Renal pelvis (tissue), 12 donors: Measurements from ENCODE around the gene HOXA10. TPM values are rescaled to one million over a fixed set of nuclear protein-coding genes. Genes with fewer than 3 reads are reported as not detected.

Experiments
- DNase-seq: peaks from one replicate; pipeline ENCODE4 v3.0.0-alpha.2; 2013
- long read RNA-seq, 16 experiments: transcript quantifications; one replicate each; lab custom pipeline, GENCODE V29; 2026
- polyA plus RNA-seq, 3 donors: library from polyadenylated mRNA; unstranded; fragments of 120-200 nt; gene quantifications; one replicate each; pipeline ENCODE4 v1.2.1, GENCODE V29; 2013; ENCODE audit not compliant: insufficient read length in 3 of 3

HOXA10 gene
- 100 to 1,000 TPM; 137 to 148 (median 148) TPM for polyA plus RNA-seq
- long read RNA-seq, donor 1, transcript HOXA10-201 (2 exons, 2,541 nt) = minor isoform, 17 of 65 reads
- long read RNA-seq, donor 1, transcript HOXA10-202 (2 exons, 1,570 nt) = major isoform, 45 of 65 reads
- long read RNA-seq, donor 1, partial matches to known transcripts = 0 of 65 reads
- long read RNA-seq, donor 1, other reads (novel, unspliced or antisense) = 0 of 65 reads
- long read RNA-seq, donor 2, transcript HOXA10-201 (2 exons, 2,541 nt) = minor isoform, 29 of 92 reads
- long read RNA-seq, donor 2, transcript HOXA10-202 (2 exons, 1,570 nt) = major isoform, 55 of 92 reads
- long read RNA-seq, donor 2, transcript HOXA10-203 (2 exons, 723 nt) = minor isoform, 7 of 92 reads
- long read RNA-seq, donor 2, partial matches to known transcripts = 0 of 92 reads
- long read RNA-seq, donor 2, other reads (novel, unspliced or antisense) = 0 of 92 reads
- long read RNA-seq, donor 3, transcript HOXA10-203 (2 exons, 723 nt) = minor isoform, 14 of 72 reads
- long read RNA-seq, donor 3, transcript HOXA10-201 (2 exons, 2,541 nt) = minor isoform, 18 of 72 reads
- long read RNA-seq, donor 3, transcript HOXA10-202 (2 exons, 1,570 nt) = major isoform, 38 of 72 reads
- long read RNA-seq, donor 3, partial matches to known transcripts = 0 of 72 reads
- long read RNA-seq, donor 3, other reads (novel, unspliced or antisense) = 0 of 72 reads
- long read RNA-seq, donor 4, transcript HOXA10-202 (2 exons, 1,570 nt) = major isoform, 52 of 73 reads
- long read RNA-seq, donor 4, transcript HOXA10-201 (2 exons, 2,541 nt) = minor isoform, 14 of 73 reads
- long read RNA-seq, donor 4, transcript HOXA10-203 (2 exons, 723 nt) = minor isoform, 7 of 73 reads
- long read RNA-seq, donor 4, partial matches to known transcripts = 0 of 73 reads
- long read RNA-seq, donor 4, other reads (novel, unspliced or antisense) = 0 of 73 reads
- long read RNA-seq, donor 5, transcript HOXA10-201 (2 exons, 2,541 nt) = minor isoform, 8 of 40 reads
- long read RNA-seq, donor 5, transcript HOXA10-202 (2 exons, 1,570 nt) = major isoform, 29 of 40 reads
- long read RNA-seq, donor 5, partial matches to known transcripts = 0 of 40 reads
- long read RNA-seq, donor 5, other reads (novel, unspliced or antisense) = 0 of 40 reads
- long read RNA-seq, donor 6, transcript HOXA10-202 (2 exons, 1,570 nt) = major isoform, 32 of 53 reads
- long read RNA-seq, donor 6, transcript HOXA10-201 (2 exons, 2,541 nt) = minor isoform, 12 of 53 reads
- long read RNA-seq, donor 6, partial matches to known transcripts = 5 of 53 reads
- long read RNA-seq, donor 6, other reads (novel, unspliced or antisense) = 0 of 53 reads
- long read RNA-seq, donor 7, transcript HOXA10-203 (2 exons, 723 nt) = minor isoform, 7 of 84 reads
- long read RNA-seq, donor 7, transcript HOXA10-202 (2 exons, 1,570 nt) = major isoform, 55 of 84 reads
- long read RNA-seq, donor 7, transcript HOXA10-201 (2 exons, 2,541 nt) = minor isoform, 21 of 84 reads
- long read RNA-seq, donor 7, partial matches to known transcripts = 0 of 84 reads
- long read RNA-seq, donor 7, other reads (novel, unspliced or antisense) = 0 of 84 reads
- long read RNA-seq, donor 8, transcript HOXA10-202 (2 exons, 1,570 nt) = major isoform, 15 of 51 reads
- long read RNA-seq, donor 8, transcript HOXA10-203 (2 exons, 723 nt) = minor isoform, 6 of 51 reads
- long read RNA-seq, donor 8, partial matches to known transcripts = 24 of 51 reads
- long read RNA-seq, donor 8, other reads (novel, unspliced or antisense) = 0 of 51 reads
- long read RNA-seq, donor 9, transcript HOXA10-203 (2 exons, 723 nt) = minor isoform, 8 of 89 reads
- long read RNA-seq, donor 9, transcript HOXA10-201 (2 exons, 2,541 nt) = minor isoform, 17 of 89 reads
- long read RNA-seq, donor 9, transcript HOXA10-202 (2 exons, 1,570 nt) = major isoform, 56 of 89 reads
- long read RNA-seq, donor 9, partial matches to known transcripts = 7 of 89 reads
- long read RNA-seq, donor 9, other reads (novel, unspliced or antisense) = 0 of 89 reads
- long read RNA-seq, donor 10, transcript HOXA10-201 (2 exons, 2,541 nt) = minor isoform, 12 of 48 reads
- long read RNA-seq, donor 10, transcript HOXA10-202 (2 exons, 1,570 nt) = major isoform, 32 of 48 reads
- long read RNA-seq, donor 10, partial matches to known transcripts = 0 of 48 reads
- long read RNA-seq, donor 10, other reads (novel, unspliced or antisense) = 0 of 48 reads
- long read RNA-seq, donor 11, transcript HOXA10-201 (2 exons, 2,541 nt) = minor isoform, 17 of 63 reads
- long read RNA-seq, donor 11, transcript HOXA10-202 (2 exons, 1,570 nt) = major isoform, 40 of 63 reads
- long read RNA-seq, donor 11, partial matches to known transcripts = 0 of 63 reads
- long read RNA-seq, donor 11, other reads (novel, unspliced or antisense) = 0 of 63 reads
- long read RNA-seq, donor 12, transcript HOXA10-202 (2 exons, 1,570 nt) = major isoform, 61 of 308 reads
- long read RNA-seq, donor 12, transcript HOXA10-203 (2 exons, 723 nt) = minor isoform, 7 of 308 reads
- long read RNA-seq, donor 12, transcript HOXA10-201 (2 exons, 2,541 nt) = minor isoform, 17 of 308 reads
- long read RNA-seq, donor 12, partial matches to known transcripts = 223 of 308 reads
- long read RNA-seq, donor 12, other reads (novel, unspliced or antisense) = 0 of 308 reads
- long read RNA-seq, donor 13, transcript HOXA10-202 (2 exons, 1,570 nt) = major isoform, 27 of 37 reads
- long read RNA-seq, donor 13, transcript HOXA10-201 (2 exons, 2,541 nt) = minor isoform, 7 of 37 reads
- long read RNA-seq, donor 13, partial matches to known transcripts = 0 of 37 reads
- long read RNA-seq, donor 13, other reads (novel, unspliced or antisense) = 0 of 37 reads
- long read RNA-seq, donor 14, transcript HOXA10-201 (2 exons, 2,541 nt) = minor isoform, 26 of 127 reads
- long read RNA-seq, donor 14, transcript HOXA10-203 (2 exons, 723 nt) = minor isoform, 12 of 127 reads
- long read RNA-seq, donor 14, transcript HOXA10-202 (2 exons, 1,570 nt) = major isoform, 86 of 127 reads
- long read RNA-seq, donor 14, partial matches to known transcripts = 0 of 127 reads
- long read RNA-seq, donor 14, other reads (novel, unspliced or antisense) = 0 of 127 reads
- long read RNA-seq, donor 15, transcript HOXA10-201 (2 exons, 2,541 nt) = minor isoform, 8 of 55 reads
- long read RNA-seq, donor 15, transcript HOXA10-203 (2 exons, 723 nt) = minor isoform, 8 of 55 reads
- long read RNA-seq, donor 15, transcript HOXA10-202 (2 exons, 1,570 nt) = major isoform, 39 of 55 reads
- long read RNA-seq, donor 15, partial matches to known transcripts = 0 of 55 reads
- long read RNA-seq, donor 15, other reads (novel, unspliced or antisense) = 0 of 55 reads
- long read RNA-seq, donor 16, transcript HOXA10-203 (2 exons, 723 nt) = minor isoform, 6 of 64 reads
- long read RNA-seq, donor 16, transcript HOXA10-201 (2 exons, 2,541 nt) = minor isoform, 17 of 64 reads
- long read RNA-seq, donor 16, transcript HOXA10-202 (2 exons, 1,570 nt) = major isoform, 41 of 64 reads
- long read RNA-seq, donor 16, partial matches to known transcripts = 0 of 64 reads
- long read RNA-seq, donor 16, other reads (novel, unspliced or antisense) = 0 of 64 reads

DNA sequence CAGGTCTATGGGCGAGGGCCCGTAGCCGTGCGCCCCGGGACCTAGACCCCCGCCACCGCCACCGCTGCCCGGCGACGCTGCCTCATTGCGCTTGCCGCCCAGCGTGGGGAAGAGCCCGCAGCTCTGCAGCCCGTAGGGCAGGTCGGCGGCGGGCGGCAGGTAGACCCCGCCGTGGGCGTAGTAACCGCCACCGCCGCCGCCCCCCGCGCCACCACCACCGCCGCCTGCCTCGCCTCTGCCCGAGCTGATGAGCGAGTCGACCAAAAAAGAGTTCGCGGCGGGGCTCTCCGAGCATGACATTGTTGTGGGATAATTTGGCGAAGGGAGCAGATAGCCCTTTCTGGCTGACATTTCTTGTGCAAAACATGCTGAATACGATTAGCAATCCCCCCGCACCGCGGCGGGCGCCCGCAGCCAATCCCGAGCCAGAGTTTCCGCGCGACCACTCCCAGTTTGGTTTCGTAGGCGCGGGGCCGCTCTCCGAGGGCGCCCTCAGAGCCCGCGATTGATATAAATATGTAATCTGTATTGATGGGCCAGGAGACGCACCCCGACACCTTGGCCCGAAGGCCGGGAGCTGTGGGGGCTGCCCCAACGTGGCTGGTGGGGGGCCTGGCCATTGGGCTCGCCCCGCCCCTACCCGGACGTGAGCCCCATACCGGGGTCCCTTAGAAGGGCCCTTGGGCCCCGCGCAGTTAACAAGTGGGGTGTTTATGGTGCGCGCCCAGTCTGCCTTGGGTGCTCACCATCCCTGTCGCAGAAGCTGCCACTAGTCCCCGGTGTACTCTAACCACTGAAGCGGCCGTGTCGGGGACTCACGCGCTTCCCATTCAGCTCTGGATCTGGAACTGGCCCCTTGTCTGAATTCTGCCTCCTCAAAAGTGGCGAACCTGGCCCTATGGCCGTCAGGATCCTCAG, at the start of gene HOXA10:
Gene HOXA10, minus strand, starts transcription at position 365 of the 918 bp plus-strand sequence. Its CDS starts 14 bp downstream, at position 351.
- peak; percentile 83 for DNase-seq

DNA sequence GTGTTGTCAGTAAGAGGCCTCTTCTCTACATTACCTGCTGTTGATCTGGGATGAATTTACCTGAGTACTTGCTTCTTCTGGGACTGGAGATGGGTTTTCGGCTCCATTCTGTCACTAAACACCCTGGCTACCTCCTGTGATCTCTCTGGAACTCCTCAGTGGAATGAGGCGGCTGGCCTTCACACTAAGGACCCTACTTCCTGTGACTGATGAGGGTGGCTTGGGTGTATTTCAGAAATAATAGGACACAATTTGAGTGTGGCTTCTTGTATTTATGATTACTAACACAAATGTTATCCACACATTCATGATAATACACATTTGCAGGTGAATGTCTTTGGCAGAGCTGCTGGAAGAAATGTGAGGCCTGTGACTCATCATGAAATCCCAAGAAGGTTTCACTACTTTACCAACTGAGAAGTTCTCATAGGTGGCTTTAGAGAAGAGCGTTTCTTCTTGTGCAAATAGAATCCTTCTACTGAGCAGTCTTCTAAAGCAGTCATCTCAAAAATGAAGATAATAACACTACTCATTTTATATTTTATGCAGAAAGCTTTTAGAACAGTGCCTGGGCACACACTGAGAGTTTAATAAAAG, 47.2 kb upstream of the HOXA10 start:
- DNase-seq = no peak

DNA sequence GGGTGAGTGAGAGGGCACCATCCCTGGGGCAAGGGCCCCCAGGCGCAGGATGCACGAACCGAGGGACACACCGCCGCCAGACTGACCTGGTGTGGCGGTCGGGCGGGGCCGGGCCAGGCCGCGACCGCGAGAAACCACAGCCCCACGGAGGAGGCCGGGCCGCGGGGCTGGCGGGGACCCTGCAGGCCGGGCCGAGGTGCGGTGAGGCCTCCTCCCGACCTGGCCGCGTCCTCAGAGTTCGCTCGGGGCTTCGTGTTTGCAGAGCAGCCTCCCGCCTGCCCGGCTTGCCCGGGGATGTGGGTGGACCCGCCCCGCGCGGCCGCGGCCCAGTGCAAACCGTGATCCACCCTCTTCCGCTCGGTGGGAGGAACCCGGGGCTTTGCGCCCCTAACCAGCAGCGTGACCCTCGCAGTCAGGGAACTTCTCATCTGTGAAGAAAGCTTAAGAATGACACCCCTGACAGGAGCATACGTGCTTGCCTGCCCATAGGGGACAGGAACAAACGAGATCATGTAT, 46.4 kb upstream of the HOXA10 start:
- DNase-seq = no peak

DNA sequence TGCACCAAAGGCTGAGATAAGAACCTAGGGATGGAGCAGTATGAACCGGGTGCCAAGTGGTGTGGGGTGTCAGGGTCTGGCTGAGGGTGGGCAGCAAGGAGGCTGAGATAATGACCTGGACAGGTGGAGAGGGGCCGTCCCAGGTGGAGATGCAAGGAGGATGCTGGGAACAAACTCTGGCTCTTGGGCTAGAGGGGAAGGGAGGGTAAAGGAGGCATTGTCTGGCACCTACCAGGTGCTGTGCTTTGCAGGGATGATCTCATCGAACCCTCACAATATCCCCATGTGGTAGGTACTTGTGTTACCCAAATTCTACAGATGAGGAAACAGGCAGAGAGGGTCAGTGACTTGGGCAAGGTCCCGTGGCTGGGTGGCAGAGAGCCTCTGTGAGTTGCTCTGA, 45.7 kb upstream of the HOXA10 start:
- no peak for DNase-seq

DNA sequence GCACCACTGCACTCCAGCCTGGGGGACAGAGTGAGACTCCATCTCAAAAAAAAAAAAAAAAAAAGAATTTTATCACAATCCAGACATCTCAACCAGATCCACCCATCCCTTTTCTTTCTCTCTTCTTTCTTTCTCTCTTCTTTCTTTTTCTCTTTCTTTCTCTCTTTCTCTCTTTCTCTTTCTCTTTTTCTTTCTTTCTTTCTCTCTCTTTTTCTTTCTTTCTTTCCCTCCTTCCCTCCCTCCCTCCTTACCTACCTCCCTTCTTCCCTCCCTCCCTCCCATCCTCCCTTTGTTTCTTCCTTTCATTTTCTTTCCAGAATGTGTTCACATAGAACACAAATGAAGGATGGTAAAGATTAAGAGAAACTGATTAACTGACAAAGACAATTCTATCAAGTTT, 43.8 kb upstream of the HOXA10 start:
- DNase-seq = no peak

DNA sequence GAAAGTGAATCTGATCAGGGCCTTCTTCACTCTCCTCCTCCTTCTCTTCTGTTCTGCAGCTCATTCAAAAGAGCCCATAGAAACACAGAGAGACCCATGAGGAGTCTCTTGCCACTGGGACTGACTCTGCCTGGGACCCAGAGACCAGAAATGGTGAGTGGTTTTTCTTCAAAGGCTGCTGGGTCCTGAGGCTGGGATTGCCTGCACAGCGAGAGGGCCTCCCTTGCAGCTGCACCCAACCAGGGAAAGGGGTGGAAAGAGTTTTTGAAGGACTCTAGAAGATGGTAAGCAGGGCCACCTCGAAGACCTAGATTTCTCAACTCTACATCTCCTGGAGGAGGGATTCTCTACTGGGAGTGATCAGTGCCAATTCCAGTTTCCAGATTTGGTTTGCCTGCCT, 41.2 kb upstream of the HOXA10 start:
- DNase-seq = no peak

DNA sequence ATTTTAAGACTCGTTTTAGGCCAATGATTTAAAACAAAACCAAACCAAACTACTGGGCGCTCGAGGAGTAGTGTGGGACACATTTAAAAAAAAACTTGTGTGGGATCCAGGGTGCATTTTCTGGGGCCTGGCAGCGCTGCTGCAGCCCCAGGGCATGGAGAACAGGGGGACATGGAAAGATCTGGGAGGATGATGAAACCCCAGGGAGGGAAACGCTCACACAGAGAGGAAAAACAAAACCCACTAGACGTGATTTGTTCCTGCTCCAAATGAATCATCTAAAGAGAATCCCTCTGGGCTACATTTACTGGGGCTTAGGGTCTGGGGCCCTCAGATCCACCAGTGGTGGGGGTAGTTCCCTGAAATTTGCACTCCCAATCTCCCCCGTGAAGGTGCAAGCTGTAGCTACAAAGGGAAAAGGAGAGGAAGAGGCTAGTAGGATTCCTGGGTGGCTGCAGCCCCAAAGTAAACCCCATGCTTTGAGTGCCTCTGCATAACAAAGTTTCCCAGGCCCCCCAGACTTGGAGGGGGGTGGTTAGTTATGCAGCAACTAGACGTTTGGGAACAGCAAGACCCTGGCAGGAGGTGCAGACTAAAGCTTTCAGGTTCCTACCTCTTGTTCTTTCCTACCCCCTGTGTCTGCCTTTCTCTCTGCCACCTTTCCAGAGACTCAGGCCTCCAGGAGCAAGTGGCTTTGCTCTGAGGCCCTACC, 40.3 kb upstream of the HOXA10 start:
- no peak for DNase-seq

DNA sequence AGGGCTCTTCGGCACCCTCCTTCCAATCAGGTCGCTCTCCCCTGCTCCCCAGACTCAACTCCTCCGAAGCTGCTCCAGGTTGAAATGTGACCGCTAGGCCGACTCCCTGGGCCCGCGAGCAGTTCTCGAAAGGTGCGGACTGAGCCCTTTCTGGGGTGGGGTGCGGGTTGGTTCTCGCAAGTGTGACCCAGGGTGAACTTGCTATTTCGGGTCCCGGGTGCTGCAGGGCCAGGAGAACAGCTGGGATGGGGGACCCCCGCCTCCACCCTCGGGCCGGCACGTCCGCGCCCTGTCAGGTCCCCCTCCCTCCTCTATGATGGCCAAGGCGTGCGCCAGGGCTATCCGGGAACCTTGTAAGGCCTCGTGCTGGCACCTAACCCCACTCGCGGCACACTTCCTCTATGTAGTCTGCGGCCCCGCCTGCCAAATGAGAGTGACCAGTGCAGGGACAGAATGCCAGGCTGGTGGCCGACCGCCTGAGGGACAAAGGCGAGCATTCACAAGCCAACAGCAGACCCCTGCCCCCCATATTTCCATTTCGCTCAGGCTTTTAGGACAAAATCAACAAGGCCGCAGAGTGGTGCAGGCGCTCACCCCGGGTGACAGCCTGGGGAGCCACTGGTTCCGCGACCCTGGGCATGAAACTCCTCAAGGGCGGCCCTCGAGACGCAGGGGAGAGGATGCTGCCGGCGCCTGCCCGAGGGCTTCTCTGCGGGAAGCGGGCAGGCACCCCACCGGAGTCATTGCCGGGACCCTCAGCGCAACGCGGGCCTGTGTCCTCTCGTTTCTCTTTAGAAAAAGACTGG, 39.5 kb upstream of the HOXA10 start:
- no peak for DNase-seq

DNA sequence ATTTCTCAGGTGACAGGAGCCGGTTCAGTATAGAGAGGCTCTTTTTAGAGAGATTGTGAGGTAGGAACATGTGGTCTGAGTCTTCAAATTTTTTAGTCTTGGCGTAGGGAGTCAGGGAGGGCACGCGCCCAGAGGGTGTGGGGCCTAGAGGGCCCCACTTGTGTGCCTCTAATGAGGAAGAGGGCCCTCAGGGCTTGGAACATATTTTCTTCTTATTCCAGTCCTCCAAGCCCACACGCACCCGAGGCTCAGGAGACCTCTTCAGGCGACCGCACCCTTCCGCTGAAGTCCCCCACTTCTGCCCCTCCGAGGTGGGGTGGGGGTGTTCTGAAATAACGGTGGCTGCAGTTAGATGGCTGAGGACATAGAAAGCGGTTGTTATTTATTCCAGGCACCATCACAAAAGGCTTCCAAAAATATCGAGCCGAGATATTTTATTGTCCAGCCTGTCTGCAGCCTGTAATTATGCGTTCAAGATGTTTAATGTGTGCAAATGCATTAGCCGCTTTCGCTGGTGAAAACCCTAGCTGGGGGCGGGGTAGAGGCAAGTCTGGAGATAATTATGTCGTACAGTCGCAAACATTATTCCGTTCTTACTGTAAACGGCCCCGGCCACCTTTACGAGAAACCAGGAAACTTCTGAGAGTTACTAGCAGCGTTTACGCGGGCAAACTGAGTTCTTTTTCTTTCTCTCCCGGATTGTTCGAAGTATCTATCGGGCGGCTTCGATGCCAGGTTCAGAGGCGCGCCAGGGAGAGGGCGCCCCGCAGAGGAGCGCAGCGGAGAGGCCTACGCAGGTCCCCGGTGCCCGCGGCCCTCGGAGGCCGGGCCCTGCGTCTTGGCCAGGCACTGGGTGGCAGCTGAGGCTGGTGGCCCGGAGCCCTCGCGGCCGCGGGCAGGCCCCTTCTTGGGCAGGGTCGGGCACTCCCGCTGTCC, 38.6 kb upstream of the HOXA10 start:
- DNase-seq = no peak

DNA sequence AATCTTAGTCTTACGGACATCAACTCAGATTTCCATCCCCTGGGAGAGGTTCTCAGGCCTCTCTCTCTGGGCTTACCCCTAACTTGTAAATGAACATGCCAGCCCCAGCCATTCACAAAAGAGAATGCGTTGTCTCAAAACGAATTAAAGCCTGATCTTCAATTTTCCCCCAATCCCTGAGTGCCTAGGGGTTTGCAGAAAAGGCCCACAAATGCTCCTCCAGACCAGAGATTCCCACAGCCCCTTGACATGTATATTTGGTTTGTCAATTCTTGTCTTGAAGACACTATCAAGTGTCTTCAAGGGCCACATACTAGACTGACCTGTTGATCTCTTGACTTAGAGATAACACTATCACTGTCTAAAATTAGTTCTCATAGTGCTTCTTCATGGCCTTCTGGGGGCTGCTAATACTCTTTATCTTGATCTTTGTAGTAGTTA, 37.7 kb upstream of the HOXA10 start:
- DNase-seq = no peak

DNA sequence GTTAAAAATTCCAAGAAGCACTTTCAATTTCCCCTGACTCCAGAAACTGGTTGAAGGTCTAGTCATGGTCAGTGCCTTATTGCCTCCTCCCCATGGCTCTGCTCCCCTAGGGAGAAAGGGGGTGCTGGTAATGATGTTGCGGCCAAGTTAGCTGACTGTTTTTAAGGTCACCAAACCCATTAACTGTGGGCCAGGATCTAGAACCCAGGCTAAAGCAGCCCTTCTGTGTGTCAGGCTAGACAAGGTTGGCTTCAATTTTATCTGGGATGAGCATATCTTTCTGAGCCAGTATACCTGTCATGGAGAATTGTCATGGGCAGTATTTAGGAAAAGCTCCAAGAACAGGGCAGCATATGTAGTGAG, 36.9 kb upstream of the HOXA10 start:
- DNase-seq = no peak

DNA sequence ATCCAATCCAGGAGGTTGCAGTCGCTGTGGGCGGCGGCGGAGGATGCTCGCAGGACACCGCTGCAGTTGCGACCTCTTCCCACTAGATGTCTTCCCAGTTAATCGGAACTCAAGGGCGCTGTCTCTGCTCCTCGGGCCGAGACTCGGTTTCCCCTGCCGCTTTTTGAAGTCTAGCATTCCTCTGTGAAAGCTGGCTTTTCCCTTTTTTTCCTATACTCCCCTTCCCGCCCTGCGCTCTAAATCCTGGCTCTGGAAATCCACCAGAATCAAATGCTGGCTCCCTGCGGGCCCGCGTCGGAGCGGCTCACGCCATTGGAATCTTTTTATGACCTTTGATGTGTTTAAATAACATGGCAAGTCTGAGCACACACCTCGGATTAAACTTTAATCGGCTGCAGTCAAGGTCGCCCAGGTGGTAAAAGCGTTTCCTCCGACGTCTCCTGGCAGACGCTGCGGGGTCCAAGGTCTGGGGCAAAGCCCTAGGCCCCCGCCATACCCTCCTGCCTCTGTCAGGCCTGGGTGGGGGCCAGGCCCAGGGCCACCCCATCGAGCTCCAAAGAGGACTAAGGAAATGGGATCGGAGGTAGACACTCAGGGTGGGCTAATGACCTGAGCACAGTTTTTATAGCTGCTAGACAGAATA, 36.4 kb upstream of the HOXA10 start:
- DNase-seq = no peak
